A204.1 (cell line): Measurements from ENCODE around the gene CNBP.
"Not testable (repeated sequence)": the region's sequence is repeated elsewhere in the genome, so short reads cannot be mapped to it uniquely, and the experiment has no call there.

Experiments used
- FAIRE-seq: peaks from 2 replicates; lab custom pipeline; 2012; peaks lifted over from hg19 to GRCh38; lab: Jason Lieb, UNC

The CNBP gene

DNA sequence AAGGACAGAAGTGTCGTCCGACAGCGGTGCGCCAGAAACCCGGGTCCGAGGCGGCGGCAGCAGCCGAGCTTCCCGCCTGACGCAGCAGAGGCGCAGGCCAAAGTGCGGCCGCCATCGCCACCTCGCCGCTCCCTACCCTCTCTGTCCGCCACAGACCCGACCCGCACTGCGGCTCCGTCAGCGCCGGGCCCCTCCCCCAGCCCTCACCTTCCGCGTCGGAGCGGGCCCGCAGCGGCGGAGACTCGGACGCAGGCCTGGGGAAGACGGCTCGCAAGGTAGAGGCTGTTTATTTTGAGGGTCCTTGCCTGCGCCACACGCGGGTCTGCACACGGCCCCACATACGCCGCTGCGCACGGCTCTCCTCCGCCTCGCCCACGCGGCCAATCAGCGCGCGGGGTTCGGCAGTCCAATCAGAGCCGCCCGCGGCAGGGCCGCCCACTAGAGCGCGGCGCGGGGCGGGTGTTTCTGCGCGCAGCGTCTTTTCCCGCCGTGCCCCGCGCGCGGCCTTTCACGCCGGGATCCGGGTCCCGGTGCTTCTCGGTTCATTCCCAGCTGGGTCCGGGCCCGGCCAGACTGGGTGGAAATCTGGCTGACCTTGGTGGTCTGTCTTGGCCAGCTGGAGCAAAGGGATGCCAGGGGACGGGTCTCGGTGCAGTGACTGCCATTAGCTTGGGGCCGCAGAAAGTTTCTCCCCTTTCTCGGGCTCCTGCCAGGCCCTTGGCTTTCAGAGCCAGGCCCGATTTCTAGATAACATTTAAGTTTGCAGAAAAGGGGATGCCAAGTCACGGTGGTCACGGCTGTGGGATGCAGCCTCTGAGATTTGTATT, at the start of gene CNBP:
TSS of gene CNBP (minus strand) at position 328 of the 827 bp plus-strand sequence. CDS start 12,139 bp downstream, outside the sequence.
- FAIRE-seq, result no peak

GRCh38 chr3:129231331-129232119, 47.8 kb upstream of the CNBP start:
- FAIRE-seq, result no peak

DNA sequence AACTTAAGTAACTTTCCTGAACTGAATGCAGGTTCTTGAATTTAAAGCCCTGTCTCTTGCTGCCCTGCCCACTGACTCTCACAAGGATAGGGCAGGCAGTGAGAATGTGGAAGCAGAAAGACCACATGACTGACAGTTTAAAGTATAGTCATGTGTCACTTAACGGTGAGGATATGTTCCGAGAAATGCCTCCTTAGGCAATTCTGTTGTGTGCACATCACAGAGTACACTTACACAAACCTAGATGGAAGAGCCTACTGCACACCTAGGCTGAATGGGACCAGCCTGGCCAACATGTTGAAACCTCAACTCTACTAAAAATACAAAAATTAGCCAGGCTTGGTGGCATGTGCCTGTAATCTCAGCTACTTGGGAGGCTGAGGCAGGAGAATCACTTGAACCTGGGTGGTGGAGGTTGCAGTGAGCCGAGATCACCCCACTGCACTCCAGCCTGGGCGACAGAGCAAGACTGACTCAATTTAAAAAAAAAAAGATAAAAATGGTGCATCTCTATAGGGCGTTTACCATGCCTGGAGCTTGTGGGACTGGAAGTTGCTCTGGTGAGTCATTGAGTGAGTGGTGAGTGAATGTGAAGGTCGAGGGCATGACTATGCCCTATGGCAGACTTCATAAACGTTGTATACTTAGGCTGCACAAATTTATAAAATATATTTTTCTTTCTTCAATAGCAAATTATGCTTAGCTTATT, 46.8 kb upstream of the CNBP start:
- FAIRE-seq, result no peak

GRCh38 chr3:129228891-129229585, 45.3 kb upstream of the CNBP start:
- FAIRE-seq, result no peak

GRCh38 chr3:129226374-129226773, 42.7 kb upstream of the CNBP start:
- no peak for FAIRE-seq

DNA sequence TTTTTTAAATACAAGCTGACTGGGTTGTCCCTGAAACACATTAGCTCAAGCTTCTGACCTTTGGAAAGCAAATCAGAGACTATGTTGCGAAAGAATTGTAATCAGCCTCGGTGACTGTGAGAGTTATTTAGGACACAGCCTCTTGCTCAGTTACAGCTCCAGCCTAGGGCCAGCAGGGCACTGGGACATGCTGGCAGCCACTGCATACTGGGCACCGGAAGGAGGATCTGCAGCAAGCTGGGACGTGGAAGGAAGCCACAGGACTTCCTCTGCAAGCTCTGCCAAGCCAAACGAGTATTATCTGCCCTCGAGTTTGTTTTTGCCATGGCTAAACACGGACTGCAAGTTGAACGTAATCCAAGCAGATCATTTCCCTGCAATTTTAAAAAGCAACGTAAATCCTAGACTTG, 41.3 kb upstream of the CNBP start:
- FAIRE-seq, result no peak

DNA sequence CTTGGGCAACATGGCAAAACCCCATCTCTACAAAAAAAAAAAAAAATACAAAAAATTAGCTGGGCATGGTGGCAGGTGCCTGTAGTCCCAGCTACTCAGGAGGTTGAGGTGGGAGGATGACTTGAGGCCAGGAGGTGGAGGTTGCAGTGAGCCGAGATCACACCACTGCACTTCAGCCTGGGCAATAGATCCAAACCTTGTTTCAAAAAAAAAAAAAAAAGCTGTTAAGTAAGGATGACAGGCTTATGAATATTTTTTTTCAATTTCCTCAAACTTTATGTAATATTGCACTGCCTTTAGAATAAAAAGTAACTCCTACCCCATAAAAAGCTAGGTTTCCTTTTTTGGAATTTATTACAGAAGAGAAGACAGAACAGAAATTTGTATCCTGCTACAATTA, 40.7 kb upstream of the CNBP start:
- not testable (repeated sequence) for FAIRE-seq

GRCh38 chr3:129218742-129219141, 35.0 kb upstream of the CNBP start:
- FAIRE-seq, result no peak

GRCh38 chr3:129213238-129213637, 29.5 kb upstream of the CNBP start:
- FAIRE-seq, result no peak

DNA sequence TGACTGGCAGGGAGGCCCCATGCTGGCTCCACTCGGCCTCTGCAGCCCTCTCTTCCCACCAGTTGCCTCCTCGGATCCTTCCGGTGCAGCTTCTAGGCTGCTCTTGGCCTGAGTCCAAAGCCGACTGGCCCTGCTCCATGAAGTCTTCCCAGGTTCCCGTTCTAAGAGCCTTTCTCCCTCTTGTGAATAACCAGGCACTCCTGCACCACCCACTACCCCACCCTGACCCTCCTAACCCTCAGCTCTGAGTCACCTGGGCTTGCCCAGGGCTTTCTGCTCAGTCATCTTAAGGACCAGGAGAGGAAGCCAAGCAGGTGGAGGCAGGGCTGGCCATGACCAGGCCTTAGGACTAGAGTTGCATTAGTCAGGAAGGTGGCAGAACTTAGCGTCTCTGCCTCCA, 28.1 kb upstream of the CNBP start:
- FAIRE-seq, result no peak

- no peak for FAIRE-seq
Measured at GRCh38 chr3:129211345-129211744, 27.6 kb upstream of the CNBP start.

GRCh38 chr3:129207479-129207878, 23.8 kb upstream of the CNBP start:
- no peak for FAIRE-seq

- FAIRE-seq, result no peak
Measured at GRCh38 chr3:129205109-129205832, 21.6 kb upstream of the CNBP start.

GRCh38 chr3:129204473-129204872, 20.8 kb upstream of the CNBP start:
- no peak for FAIRE-seq

- no peak for FAIRE-seq
Measured at GRCh38 chr3:129199366-129199765, 15.7 kb upstream of the CNBP start.

DNA sequence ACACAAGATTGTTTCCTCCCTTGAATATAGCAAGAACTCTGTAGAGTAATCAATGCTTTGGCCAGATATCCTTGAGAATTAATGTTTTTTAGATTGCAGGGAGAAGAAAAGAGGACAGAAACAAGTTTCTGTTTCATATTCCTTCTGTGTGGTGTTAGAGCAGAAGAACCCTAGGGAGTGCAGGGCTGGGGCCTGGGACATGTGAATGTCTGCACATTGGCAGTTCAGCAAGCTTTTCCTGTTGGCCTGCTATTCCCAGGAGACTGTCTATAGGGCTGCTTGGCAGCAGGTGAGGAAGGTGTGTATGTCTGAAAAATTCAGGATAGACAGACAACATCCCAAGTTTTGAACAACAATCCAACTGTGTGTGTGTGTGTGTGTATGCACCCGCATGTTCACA, 13.6 kb upstream of the CNBP start:
- FAIRE-seq, result no peak

DNA sequence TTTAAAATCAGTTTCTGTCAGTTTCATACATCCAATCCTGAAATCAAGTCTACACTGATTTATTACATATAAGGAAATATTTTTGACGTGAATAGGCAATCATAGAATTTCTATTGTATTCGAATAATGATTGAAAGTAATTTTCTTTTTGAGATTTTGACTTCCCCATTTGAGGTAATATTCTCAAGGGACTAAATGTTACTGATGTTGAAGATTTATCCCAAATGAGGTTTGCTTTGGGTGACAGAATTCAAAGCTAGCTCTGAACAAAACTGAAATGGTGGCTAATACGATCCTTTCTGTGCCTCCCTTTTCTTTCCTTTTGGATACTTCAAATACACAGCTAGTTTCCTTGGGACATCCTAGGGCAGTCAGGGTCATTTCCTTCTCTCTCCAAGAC, 12.9 kb upstream of the CNBP start:
- peak; percentile 3 for FAIRE-seq

DNA sequence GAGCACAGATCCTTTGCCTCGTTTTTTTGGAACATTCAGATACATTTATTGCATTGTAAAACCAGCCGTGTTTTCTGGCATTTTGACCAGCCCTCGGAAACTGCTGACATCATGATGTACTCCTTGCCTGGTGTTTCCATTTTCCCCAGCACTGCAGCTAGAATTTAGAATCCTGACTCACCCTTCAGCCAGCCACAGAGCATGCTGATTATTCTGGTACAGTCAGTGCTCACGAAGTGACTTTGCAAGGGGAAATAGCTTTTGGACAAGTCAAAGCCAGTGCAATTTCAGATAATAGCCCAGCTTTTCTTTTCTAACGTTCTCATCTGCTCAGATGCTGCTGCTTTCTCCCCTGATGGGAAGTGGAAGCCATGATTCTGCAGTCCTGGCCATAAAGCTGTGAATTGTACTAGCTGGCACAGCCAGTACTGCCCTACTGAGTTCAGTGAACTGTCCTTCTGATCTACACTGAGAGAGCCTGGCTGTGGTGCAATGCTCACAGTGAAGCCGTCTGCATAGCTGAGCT, 12.1 kb upstream of the CNBP start:
- peak; percentile 11 for FAIRE-seq

DNA sequence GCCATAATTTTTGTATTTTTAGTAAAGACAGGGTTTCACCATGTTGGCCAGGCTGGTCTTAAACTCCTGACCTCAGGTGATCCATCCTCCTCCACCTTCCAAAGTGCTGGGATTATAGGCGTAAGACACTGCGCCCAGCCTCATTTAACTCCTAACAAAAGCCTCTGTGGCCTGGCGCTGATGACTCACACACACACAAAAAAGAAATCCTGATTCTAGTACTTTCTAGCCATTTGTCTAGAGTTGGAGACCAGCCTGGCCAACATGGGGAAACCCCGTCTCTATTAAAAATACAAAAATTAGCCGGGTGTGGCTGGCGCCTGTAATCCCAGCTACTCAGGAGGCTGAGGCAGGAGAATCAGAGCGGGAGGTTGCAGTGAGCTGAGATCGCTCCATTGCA, 6.1 kb upstream of the CNBP start:
- not testable (repeated sequence) for FAIRE-seq

DNA sequence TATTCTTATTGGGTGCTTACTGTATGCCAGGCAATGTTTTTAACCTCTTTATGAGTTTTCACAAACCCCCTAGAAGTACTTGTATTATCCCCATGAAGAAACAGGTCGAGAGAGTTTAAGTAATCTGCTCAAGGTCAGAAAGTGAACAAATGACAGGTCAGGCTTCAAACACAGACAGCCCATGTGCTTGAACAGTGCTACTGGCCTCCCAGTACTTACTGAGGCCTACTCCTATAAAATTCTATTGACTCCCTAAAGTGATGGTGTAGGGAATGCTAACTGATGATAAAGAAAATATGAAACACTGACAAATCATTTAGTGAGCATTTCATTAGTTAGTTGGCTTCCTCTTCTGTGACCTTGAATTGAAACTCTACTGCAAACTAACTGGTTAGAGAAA, 4.2 kb upstream of the CNBP start:
- no peak for FAIRE-seq

- FAIRE-seq, result no peak
Measured at GRCh38 chr3:129185783-129186182, 2.1 kb upstream of the CNBP start.
